Omental fat pad (tissue), 4 donors: ENCODE measurements around the gene CLDN18. TPM values are rescaled to one million over a fixed set of nuclear protein-coding genes. Genes with fewer than 3 reads are reported as not detected.

ENCODE experiments used
- ATAC-seq: fragments of 150-250 bp; one replicate; pipeline ENCODE4 v1.9.1; 2016; ENCODE audit warnings: mild to moderate bottlenecking, moderate library complexity; ENCODE audit not compliant: low FRiP score
- DNase-seq: peaks from one replicate; pipeline ENCODE4 v3.0.0-alpha.2; 2019; ENCODE audit warnings: low spot score
- CTCF ChIP-seq, 3 donors: fragments of 450-650 bp; IDR thresholded peaks; one replicate each; pipeline ENCODE4 v1.5.1; 2016 to 2017; ENCODE audit warnings: antibody characterized with exemption in 3 of 3, mild to moderate bottlenecking in 3 of 3, moderate library complexity in 2 of 3
- total RNA-seq, 4 donors: library from RNA; depleted of rRNA; stranded (reverse); fragments of >200 nt; gene quantifications; one replicate each; pipeline ENCODE4 v1.1.0, GENCODE V29; 2016

Gene CLDN18
- total RNA-seq, 4 donors from 2014 or later, result not detected

DNA sequence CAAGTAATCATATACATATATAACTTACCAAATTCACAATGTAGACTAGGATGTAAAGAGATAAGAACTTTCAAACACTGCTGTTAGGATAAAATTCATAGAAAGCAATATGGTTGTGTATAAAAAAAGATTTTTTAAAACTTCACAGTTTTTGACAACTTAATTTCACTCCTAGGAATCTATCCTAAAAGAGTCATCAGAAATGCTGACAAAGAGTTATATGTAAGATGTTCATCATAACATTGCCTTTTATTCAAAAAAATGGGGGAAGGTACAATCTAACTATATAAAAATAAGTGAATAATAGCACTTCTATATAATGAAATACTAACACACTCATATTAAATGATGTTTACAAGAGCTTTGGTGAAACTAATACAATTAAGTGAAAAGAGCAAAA lies 4.3 kb upstream of the CLDN18 start:
- no peak for TF ChIP-seq CTCF (IDR thresholded peaks at IDR 0.05)
- DNase-seq (no peak), ATAC-seq (no peak)

- ATAC-seq, result no peak
- DNase-seq, result no peak
- TF ChIP-seq CTCF (IDR thresholded peaks at IDR 0.05), result no peak
Observed at GRCh38 chr3:138007898-138008297, 2.1 kb upstream of the CLDN18 start.

DNA sequence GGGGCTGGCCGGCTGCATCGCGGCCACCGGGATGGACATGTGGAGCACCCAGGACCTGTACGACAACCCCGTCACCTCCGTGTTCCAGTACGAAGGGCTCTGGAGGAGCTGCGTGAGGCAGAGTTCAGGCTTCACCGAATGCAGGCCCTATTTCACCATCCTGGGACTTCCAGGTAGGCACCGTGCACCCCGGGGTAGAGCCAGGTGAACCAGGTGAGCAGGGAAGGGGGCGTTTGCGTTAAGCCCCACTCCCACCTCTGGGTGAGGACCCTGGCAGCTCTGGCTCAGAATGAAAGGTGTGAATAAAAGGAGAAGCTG lies 267 bp downstream of the CLDN18 start:
- ATAC-seq, result no peak
- DNase-seq, result no peak
- no peak for TF ChIP-seq CTCF (IDR thresholded peaks at IDR 0.05)

GRCh38 chr3:138011722-138012121 lies 1.8 kb downstream of the CLDN18 start:
- DNase-seq (no peak), ATAC-seq (no peak)
- TF ChIP-seq CTCF (IDR thresholded peaks at IDR 0.05), result no peak

DNA sequence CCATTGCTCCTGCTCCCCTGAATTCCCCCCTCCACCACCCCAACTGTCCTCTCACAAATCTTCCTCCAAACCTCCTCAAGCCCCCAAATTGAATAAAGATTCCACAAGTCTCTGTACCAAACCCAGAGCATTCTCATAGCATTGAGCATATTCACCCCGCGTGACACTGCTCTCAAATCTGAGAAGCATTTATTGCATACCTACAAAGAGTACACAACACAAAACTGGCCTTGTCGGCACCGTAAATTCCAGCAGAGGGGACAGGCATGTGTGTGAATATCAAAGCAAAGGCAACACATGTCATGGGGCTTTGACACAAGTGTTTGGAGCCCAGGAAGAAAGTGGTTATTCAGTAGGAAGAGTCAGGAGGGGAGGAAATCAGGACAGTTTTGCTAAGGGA lies 2.6 kb downstream of the CLDN18 start:
- no peak for TF ChIP-seq CTCF (IDR thresholded peaks at IDR 0.05)
- ATAC-seq (no peak), DNase-seq (no peak)

- ATAC-seq (no peak), DNase-seq (no peak)
- TF ChIP-seq CTCF (IDR thresholded peaks at IDR 0.05), result no peak
Observed at GRCh38 chr3:138016065-138016464, 6.1 kb downstream of the CLDN18 start.

DNA sequence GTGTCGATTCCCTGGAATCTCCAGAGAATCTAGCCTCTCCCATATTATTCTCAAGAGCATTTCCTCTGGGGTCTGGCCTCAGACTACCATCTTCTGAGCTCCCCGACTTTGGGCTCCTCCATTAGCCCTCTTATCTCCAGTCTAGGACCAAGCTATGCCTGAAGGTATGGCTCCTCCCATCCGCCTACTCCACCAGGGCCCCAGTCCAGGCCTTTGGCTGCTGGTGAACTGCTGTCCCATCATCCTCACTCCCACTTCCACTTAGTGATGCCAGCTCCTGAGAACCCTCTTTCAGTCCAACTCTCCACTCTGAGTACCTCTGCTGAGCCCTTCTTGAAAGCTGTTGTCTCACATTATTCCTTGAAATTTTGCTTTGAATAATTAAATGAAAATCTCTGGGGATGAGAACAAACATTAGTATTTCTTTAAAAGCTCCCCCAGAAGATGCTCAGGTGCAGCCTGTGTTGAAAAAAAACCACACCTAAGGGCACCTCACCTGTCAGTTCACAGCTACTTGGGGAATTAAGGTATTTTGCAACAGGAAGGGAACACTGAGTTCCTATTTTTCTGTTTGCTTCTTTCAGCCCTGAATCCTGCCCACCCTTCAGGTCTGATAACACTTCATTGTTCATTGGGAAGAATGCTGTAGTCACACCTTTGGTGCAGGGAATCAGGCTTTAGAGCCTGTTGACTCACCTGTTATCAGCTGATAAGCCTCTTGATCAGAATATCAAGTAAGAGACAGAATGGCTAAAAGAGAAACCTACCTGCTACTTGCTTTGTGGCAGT lies 9.5 kb downstream of the CLDN18 start:
- DNase-seq (no peak), ATAC-seq (no peak)
- TF ChIP-seq CTCF (IDR thresholded peaks at IDR 0.05), result no peak
